ENCODE measurements around the gene EXT2.

The EXT2 gene

DNA sequence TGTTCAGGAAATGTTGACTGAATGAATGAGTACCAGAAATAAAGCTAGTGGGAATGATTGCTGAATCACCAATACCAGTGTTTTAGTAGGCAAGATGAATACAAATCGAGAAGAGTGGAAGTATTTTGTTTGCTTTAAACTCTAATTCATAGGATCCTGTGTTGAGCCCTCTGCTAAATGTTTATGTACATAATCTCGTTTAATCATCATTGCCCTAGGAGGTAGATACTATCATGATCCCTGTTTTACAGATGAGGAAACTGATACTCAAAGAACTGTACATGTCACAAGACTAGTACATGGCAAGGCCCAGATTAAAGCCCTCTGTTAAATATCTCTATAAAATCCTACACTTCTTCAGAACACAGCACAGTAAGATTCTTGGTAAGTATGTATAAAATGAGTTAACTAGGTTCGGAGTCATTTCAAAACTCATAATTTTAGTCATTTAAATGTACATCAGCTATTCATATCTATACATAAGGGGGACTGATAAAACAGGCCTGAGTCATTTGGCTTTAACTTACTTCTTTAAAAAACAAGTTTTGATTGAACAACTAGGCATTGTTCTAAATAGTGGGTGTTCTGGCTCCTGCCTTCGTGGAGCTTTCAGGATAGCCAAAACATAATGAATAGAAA is 97.1 kb downstream of the EXT2 start:
- Histone ChIP-seq H3K4me3 (ENCODE audit: insufficient read depth, low read depth, low read length) (no peak overlapping the region), H3K27ac (ENCODE audit: insufficient read depth, low read depth, low read length, poor library complexity, severe bottlenecking) (no peak overlapping the region), H3K36me3 (ENCODE audit: control insufficient read depth, insufficient read depth, low read length) (no peaks in the 10 kb centered on the region), H3K27me3 (ENCODE audit: control insufficient read depth, insufficient read depth, low read length, poor library complexity, severe bottlenecking) (peaks cover 10% of the 10 kb centered on the region), H3K9me3 (ENCODE audit: control insufficient read depth, low read length) (peaks cover 2% of the 10 kb centered on the region), H3K4me1 (ENCODE audit: control insufficient read depth, insufficient read depth, low read length) (peaks cover 14% of the 10 kb centered on the region)
- 94 to 95% methylated on average over 3 of the region's 4 CpGs for WGBS, 2 experiments

DNA sequence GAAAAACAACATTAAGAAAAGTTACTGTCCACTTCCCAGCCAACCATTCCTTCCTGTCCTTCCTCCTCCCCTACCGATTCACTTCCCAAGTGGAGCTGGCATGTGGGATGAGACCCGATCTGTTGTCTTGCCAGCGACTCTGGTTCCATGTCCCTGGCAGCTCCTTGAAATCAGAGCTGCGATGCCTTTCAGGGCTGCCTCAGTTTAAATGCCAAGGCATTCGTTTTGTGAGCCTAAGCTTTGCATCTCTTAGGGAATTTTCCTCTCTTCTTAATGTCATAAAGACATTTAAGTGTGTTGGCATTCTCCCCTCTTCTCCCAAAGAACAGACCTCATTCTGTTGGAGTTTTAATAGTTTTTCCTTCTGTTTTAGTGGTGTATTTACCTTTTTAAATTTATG is 98.4 kb downstream of the EXT2 start:
- Histone ChIP-seq H3K9me3 (ENCODE audit: control insufficient read depth, low read length) (peaks cover 2% of the 10 kb centered on the region), H3K4me1 (ENCODE audit: control insufficient read depth, insufficient read depth, low read length) (peaks cover 14% of the 10 kb centered on the region), H3K27me3 (ENCODE audit: control insufficient read depth, insufficient read depth, low read length, poor library complexity, severe bottlenecking) (peaks cover 10% of the 10 kb centered on the region), H3K36me3 (ENCODE audit: control insufficient read depth, insufficient read depth, low read length) (no peaks in the 10 kb centered on the region), H3K4me3 (ENCODE audit: insufficient read depth, low read depth, low read length) (no peak overlapping the region), H3K27ac (ENCODE audit: insufficient read depth, low read depth, low read length, poor library complexity, severe bottlenecking) (no peak overlapping the region)
- WGBS, 2 experiments = 90 to 94% methylated on average over 5 of the region's 5 CpGs

DNA sequence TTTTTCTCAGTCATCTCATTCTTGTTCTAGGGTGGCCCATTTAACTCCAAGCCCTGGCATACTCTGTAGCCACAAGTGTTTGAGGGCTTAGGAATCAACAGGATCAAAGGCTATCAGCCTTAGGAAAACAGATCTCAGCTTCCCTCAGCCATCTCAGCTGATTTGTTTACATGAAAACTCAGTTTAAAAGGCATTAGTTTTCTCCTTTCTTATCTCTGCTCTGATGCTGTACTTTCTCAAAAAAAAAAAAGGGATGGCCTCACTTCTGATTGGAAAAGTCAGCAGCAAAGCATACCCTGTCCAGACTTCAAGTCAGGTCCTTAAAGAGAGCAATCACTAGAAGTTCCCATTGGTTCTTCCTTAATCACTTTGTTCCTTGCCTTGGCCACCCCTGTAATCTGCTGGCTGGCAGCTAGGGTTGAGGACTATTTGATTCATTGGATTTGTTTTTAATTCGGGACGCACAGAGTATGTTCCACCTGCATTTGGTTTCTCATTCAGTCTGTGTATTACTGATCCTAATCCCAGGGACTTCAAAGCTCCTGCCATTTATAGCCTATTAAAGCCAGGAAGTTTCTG is 102.8 kb downstream of the EXT2 start:
- 82 to 88% methylated on average over 2 of the region's 2 CpGs for WGBS, 2 experiments

DNA sequence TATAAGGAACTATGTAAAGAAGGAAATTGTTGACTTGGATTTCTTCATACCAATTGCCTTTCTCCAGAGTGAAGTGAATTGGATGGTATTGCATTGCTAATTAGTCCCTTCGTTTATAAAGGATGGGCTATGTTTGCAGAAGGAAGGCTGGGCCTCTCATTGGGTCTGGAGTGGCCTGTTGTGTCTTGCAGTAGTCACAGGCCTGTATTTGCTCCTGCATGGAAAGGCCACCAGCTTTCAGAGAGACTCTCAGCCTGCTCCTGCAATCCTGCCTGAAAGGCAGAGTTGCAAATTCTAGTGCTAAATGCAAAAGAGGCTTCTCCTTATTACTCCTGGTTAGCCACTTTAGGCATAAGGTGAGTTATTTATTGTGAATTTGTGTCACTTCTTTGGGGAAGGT is 103.8 kb downstream of the EXT2 start:
- no peaks in the 10 kb centered on the region for H3K9me3 ChIP-seq (ENCODE audit: control insufficient read depth, low read length)
- no peaks in the 10 kb centered on the region for H3K4me1 ChIP-seq (ENCODE audit: control insufficient read depth, insufficient read depth, low read length)
- H3K27me3 ChIP-seq (ENCODE audit: control insufficient read depth, insufficient read depth, low read length, poor library complexity, severe bottlenecking) = peaks cover 15% of the 10 kb centered on the region
- 4 to 11% methylated on average over 1 of the region's 1 CpG for WGBS, 2 experiments
- H3K27ac ChIP-seq (ENCODE audit: insufficient read depth, low read depth, low read length, poor library complexity, severe bottlenecking) = no peak overlapping the region
- no peak overlapping the region for H3K4me3 ChIP-seq (ENCODE audit: insufficient read depth, low read depth, low read length)
- H3K36me3 ChIP-seq (ENCODE audit: control insufficient read depth, insufficient read depth, low read length) = no peaks in the 10 kb centered on the region

More for the DNA sequence above, 102.8 kb downstream of the EXT2 start:
- Histone ChIP-seq H3K4me3 (ENCODE audit: insufficient read depth, low read depth, low read length) (no peak overlapping the region), H3K9me3 (ENCODE audit: control insufficient read depth, low read length) (no peaks in the 10 kb centered on the region), H3K4me1 (ENCODE audit: control insufficient read depth, insufficient read depth, low read length) (no peaks in the 10 kb centered on the region), H3K27me3 (ENCODE audit: control insufficient read depth, insufficient read depth, low read length, poor library complexity, severe bottlenecking) (peaks cover 16% of the 10 kb centered on the region), H3K36me3 (ENCODE audit: control insufficient read depth, insufficient read depth, low read length) (no peaks in the 10 kb centered on the region), H3K27ac (ENCODE audit: insufficient read depth, low read depth, low read length, poor library complexity, severe bottlenecking) (no peak overlapping the region)

DNA sequence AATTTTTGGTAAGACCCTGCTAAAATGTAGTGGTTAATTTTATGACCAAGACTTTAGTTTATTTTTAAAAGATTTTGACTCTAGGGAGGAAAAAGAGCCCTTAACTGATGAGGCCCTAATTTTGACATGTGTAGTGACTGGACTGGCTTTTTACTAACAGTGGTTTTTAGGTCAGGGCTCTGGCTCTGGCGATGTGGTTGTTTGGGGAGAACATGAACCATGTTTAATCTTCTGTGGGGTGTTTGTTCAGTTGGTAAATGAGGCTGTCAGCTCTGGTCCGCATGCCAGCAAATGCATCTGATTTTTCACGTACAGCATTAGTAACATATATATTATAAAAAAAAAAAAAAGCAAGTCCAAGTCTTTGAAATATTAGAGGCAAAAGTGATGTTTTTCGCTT is 104.3 kb downstream of the EXT2 start:
- peaks cover 12% of the 10 kb centered on the region for H3K27me3 ChIP-seq (ENCODE audit: control insufficient read depth, insufficient read depth, low read length, poor library complexity, severe bottlenecking)
- H3K9me3 ChIP-seq (ENCODE audit: control insufficient read depth, low read length) = no peaks in the 10 kb centered on the region
- WGBS, 2 experiments = 78 to 91% methylated on average over 1 to 2 of the region's 4 CpGs
- H3K27ac ChIP-seq (ENCODE audit: insufficient read depth, low read depth, low read length, poor library complexity, severe bottlenecking) = no peak overlapping the region
- H3K4me1 ChIP-seq (ENCODE audit: control insufficient read depth, insufficient read depth, low read length) = no peaks in the 10 kb centered on the region
- no peaks in the 10 kb centered on the region for H3K36me3 ChIP-seq (ENCODE audit: control insufficient read depth, insufficient read depth, low read length)
- no peak overlapping the region for H3K4me3 ChIP-seq (ENCODE audit: insufficient read depth, low read depth, low read length)

DNA sequence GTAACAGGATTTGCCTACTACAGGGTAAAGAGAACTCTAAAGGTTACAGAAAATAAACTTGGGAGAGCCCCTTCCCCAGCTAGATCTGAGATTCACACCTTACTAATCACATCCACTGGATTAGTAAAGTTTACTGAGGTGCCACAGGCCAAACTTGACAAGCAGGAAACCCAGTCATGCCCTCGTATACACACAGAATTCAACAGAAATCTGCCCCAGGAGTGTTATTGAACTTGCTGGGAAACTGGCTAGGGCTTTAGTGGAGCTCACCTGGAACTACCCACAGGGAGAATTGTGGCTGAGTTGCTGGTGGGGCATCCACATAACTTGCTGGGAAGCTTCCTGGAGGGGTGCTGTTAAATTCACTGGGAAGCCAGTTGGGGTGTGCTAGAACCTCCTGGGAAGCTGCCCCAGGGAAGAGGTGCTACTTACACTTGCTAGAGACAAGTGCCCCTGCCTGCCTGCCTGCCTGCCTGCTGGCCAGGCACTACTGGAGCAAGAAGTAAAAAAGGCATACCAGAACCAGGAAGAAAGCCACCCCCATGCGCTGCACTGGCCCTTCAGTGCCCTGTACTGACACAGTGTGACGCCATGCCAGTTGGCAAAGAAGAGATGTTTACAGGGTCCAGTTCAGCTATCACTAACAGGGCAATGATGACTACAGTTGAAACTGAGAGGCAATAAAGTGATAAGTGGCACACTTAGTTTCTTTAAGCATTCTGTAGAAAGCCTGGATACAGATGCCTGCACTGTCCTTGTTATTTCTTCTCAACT is 108.0 kb downstream of the EXT2 start:
- no peak overlapping the region for H3K4me3 ChIP-seq (ENCODE audit: insufficient read depth, low read depth, low read length)
- H3K36me3 ChIP-seq (ENCODE audit: control insufficient read depth, insufficient read depth, low read length) = no peaks in the 10 kb centered on the region
- WGBS, 2 experiments = 91 to 93% methylated on average over 3 of the region's 3 CpGs
- no peaks in the 10 kb centered on the region for H3K9me3 ChIP-seq (ENCODE audit: control insufficient read depth, low read length)
- H3K27ac ChIP-seq (ENCODE audit: insufficient read depth, low read depth, low read length, poor library complexity, severe bottlenecking) = no peak overlapping the region
- peaks cover 22% of the 10 kb centered on the region for H3K27me3 ChIP-seq (ENCODE audit: control insufficient read depth, insufficient read depth, low read length, poor library complexity, severe bottlenecking)
- no peaks in the 10 kb centered on the region for H3K4me1 ChIP-seq (ENCODE audit: control insufficient read depth, insufficient read depth, low read length)

DNA sequence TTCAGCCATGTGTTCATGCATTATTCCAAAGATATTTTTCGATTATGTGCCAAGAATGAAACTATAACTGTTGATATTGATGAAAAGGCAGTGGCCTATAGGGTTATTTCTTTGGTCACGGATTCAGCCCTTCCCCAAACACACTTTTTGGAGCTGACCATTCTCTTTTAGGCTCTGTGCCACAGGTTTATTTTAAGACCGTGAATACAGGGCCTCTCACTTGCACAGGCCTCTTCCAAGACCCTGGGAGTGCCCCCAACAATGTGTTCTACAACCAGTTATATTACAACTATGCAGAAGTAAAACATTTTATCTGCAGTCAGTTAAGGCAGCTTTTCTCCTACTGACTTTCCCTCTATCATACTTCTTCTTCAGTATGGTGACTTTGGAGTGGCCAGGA is 109.9 kb downstream of the EXT2 start:
- 87 to 92% methylated on average over 3 of the region's 3 CpGs for WGBS, 2 experiments

DNA sequence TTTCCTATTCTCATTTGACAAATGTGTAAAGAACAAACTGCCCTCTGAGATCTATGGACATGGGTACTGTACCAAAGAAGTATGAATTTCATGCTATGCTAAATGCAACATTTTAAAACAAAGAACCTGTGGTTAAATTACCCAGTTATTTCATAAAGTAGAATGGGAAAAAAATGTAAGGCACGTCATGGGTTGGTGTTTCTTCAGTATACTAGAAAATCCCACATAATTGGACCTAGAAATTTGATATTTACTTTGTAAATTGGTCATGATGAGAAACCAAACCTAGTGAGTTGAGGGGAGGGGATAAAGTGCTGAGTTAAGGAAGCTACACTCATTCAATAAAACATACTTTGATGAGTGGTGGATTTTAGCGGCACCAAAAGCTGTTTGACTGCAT is 110.4 kb downstream of the EXT2 start:
- no peaks in the 10 kb centered on the region for H3K36me3 ChIP-seq (ENCODE audit: control insufficient read depth, insufficient read depth, low read length)
- H3K27me3 ChIP-seq (ENCODE audit: control insufficient read depth, insufficient read depth, low read length, poor library complexity, severe bottlenecking) = peaks cover 26% of the 10 kb centered on the region
- no peak overlapping the region for H3K4me3 ChIP-seq (ENCODE audit: insufficient read depth, low read depth, low read length)
- no peaks in the 10 kb centered on the region for H3K9me3 ChIP-seq (ENCODE audit: control insufficient read depth, low read length)
- H3K27ac ChIP-seq (ENCODE audit: insufficient read depth, low read depth, low read length, poor library complexity, severe bottlenecking) = no peak overlapping the region
- WGBS, 2 experiments = 92 to 98% methylated on average over 2 of the region's 2 CpGs
- H3K4me1 ChIP-seq (ENCODE audit: control insufficient read depth, insufficient read depth, low read length) = no peaks in the 10 kb centered on the region

More for the DNA sequence above, 109.9 kb downstream of the EXT2 start:
- Histone ChIP-seq H3K36me3 (ENCODE audit: control insufficient read depth, insufficient read depth, low read length) (no peaks in the 10 kb centered on the region), H3K27me3 (ENCODE audit: control insufficient read depth, insufficient read depth, low read length, poor library complexity, severe bottlenecking) (peaks cover 26% of the 10 kb centered on the region), H3K4me3 (ENCODE audit: insufficient read depth, low read depth, low read length) (no peak overlapping the region), H3K27ac (ENCODE audit: insufficient read depth, low read depth, low read length, poor library complexity, severe bottlenecking) (no peak overlapping the region), H3K4me1 (ENCODE audit: control insufficient read depth, insufficient read depth, low read length) (no peaks in the 10 kb centered on the region), H3K9me3 (ENCODE audit: control insufficient read depth, low read length) (no peaks in the 10 kb centered on the region)

DNA sequence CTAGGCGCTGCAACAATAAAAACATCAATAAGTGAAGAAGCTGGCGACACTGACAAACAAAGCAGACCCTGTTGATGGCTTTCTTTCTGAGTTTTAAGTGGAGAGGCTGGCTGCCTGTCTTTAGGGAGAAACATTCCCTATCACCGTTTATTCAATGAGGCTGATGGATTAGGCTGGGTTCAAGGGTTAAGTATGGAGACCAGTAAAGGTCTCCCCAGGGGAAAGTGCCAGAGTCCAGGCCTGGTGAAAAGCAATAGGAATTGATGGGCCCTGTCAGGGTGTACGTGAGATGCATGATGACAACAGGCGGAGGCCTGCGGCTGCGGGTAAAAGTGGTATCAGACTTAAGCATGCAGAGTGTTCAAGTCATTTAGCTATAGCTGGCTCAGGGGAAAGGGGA is 111.8 kb downstream of the EXT2 start:
- Histone ChIP-seq H3K9me3 (ENCODE audit: control insufficient read depth, low read length) (no peaks in the 10 kb centered on the region), H3K36me3 (ENCODE audit: control insufficient read depth, insufficient read depth, low read length) (no peaks in the 10 kb centered on the region), H3K4me1 (ENCODE audit: control insufficient read depth, insufficient read depth, low read length) (no peaks in the 10 kb centered on the region), H3K27me3 (ENCODE audit: control insufficient read depth, insufficient read depth, low read length, poor library complexity, severe bottlenecking) (peaks cover 22% of the 10 kb centered on the region), H3K27ac (ENCODE audit: insufficient read depth, low read depth, low read length, poor library complexity, severe bottlenecking) (no peak overlapping the region), H3K4me3 (ENCODE audit: insufficient read depth, low read depth, low read length) (no peak overlapping the region)
- 59 to 70% methylated on average over 7 of the region's 7 CpGs for WGBS, 2 experiments

DNA sequence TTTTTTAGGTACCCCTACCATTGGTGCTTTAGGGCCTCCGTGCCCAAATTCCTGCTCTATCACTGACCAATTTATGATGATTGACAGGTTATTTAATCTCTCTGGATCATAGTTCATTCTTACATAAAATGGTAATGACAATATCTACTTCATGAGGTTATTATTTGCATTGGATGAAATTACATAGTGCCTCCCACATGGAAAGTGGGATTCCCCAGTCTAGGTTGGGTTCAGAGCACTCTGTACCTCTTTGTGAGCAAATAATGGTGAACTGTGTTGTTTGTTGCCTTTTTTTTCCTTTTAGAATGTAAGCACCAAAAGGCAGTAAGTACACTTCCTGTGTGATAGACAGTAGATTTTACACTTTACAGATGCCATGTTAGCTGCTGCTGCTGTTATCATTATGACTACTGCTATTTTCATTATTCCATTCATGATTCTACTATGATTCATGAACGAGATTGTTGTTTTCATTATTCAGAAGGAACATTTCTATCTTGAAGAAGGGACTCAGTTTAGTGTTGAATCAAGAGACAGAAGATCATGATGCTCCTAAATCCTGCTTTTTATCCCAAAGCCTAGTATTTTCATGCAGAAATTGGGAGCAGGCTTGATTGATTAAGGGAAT is 113.6 kb downstream of the EXT2 start:
- Histone ChIP-seq H3K9me3 (ENCODE audit: control insufficient read depth, low read length) (no peaks in the 10 kb centered on the region), H3K27me3 (ENCODE audit: control insufficient read depth, insufficient read depth, low read length, poor library complexity, severe bottlenecking) (peaks cover 14% of the 10 kb centered on the region), H3K4me1 (ENCODE audit: control insufficient read depth, insufficient read depth, low read length) (no peaks in the 10 kb centered on the region), H3K27ac (ENCODE audit: insufficient read depth, low read depth, low read length, poor library complexity, severe bottlenecking) (no peak overlapping the region), H3K4me3 (ENCODE audit: insufficient read depth, low read depth, low read length) (no peak overlapping the region), H3K36me3 (ENCODE audit: control insufficient read depth, insufficient read depth, low read length) (no peaks in the 10 kb centered on the region)
- 88 to 93% methylated on average over 1 to 2 of the region's 2 CpGs for WGBS, 2 experiments

Data from ectodermal cell (in vitro differentiated cells).